SU-DHL-6 (cell line): ENCODE data around the gene SYNJ1.

Source experiments
- H2AFZ ChIP-seq: fragments of 200-600 bp; sonication (generic); 2 replicates; pipeline ENCODE4 v1.6.1; 2014; ENCODE audit warnings: low read depth, mild to moderate bottlenecking, moderate library complexity, mixed read lengths, antibody characterized with exemption, low read length; ENCODE audit not compliant: severe bottlenecking
- H3F3A ChIP-seq: fragments of 200-600 bp; shearing (Covaris generic); 2 replicates; pipeline ENCODE4 v1.6.0; 2016; ENCODE audit warnings: antibody characterized with exemption, mild to moderate bottlenecking; ENCODE audit not compliant: insufficient read depth
- H3K27ac ChIP-seq: fragments of 200-600 bp; sonication (generic); 2 replicates; pipeline ENCODE4 v1.5.1; 2016; ENCODE audit warnings: low read depth, mild to moderate bottlenecking, low read length, moderate library complexity, mixed read lengths
- H3K27me3 ChIP-seq: fragments of 200-600 bp; sonication (generic), shearing (Covaris generic); 2 replicates; pipeline ENCODE4 v1.6.0; 2014; ENCODE audit warnings: mild to moderate bottlenecking, low read length
- H3K36me3 ChIP-seq: fragments of 200-600 bp; sonication (generic); 2 replicates; pipeline ENCODE4 v1.6.1; 2014; ENCODE audit warnings: mild to moderate bottlenecking, low read length, mixed read lengths
- H3K4me2 ChIP-seq: fragments of 300-600, 200-600 bp; shearing (Covaris generic), sonication (generic); 2 replicates; pipeline ENCODE4 v1.6.0; 2014; ENCODE audit warnings: low read length, low read depth, mild to moderate bottlenecking; ENCODE audit not compliant: poor library complexity, severe bottlenecking
- H3K4me3 ChIP-seq: fragments of 200-600 bp; sonication (generic); 2 replicates; pipeline ENCODE4 v1.5.1; 2014; ENCODE audit warnings: antibody characterized with exemption, low read length, mild to moderate bottlenecking, mixed read lengths; ENCODE audit not compliant: insufficient read depth, poor library complexity, severe bottlenecking
- H3K79me2 ChIP-seq: fragments of 200-600 bp; sonication (generic); 2 replicates; pipeline ENCODE4 v1.6.1; 2014; ENCODE audit warnings: mild to moderate bottlenecking, low read length, moderate library complexity; ENCODE audit not compliant: insufficient read depth
- H3K9ac ChIP-seq: fragments of 200-600 bp; sonication (generic); 2 replicates; pipeline ENCODE4 v1.7.0; 2014; ENCODE audit warnings: mild to moderate bottlenecking, low read length
- H3K9me2 ChIP-seq: fragments of 200-600 bp; sonication (generic); replicated peaks from 2 replicates; pipeline ENCODE4 v1.6.1; 2014; ENCODE audit warnings: low read length; ENCODE audit not compliant: insufficient read depth
- H3K9me3 ChIP-seq: fragments of 200-600 bp; sonication (generic); 2 replicates; pipeline ENCODE4 v1.6.1; 2014; ENCODE audit warnings: low read length, mixed read lengths; ENCODE audit not compliant: insufficient read depth
- H4K20me1 ChIP-seq: fragments of 200-600 bp; sonication (generic); 2 replicates; pipeline ENCODE4 v1.6.1; 2014; ENCODE audit warnings: low read depth, mild to moderate bottlenecking, antibody characterized with exemption, low read length, moderate library complexity, mixed read lengths
- EZH2phosphoT487 ChIP-seq: fragments of 200-600 bp; sonication (generic), shearing (Covaris generic); conservative IDR thresholded peaks from 2 replicates; pipeline ENCODE4 v1.6.1; 2018; ENCODE audit warnings: mild to moderate bottlenecking, antibody characterized with exemption, low read length, moderate library complexity, mixed read lengths
- TF ChIP-seq, protein P1 (sequence below): fragments of 200-600 bp; sonication (generic); IDR thresholded peaks from one replicate; pipeline ENCODE4 v1.5.1; 2017; ENCODE audit warnings: antibody characterized with exemption, mild to moderate bottlenecking, low read length, moderate library complexity; ENCODE audit not compliant: insufficient read depth, poor library complexity, severe bottlenecking

Gene SYNJ1

DNA sequence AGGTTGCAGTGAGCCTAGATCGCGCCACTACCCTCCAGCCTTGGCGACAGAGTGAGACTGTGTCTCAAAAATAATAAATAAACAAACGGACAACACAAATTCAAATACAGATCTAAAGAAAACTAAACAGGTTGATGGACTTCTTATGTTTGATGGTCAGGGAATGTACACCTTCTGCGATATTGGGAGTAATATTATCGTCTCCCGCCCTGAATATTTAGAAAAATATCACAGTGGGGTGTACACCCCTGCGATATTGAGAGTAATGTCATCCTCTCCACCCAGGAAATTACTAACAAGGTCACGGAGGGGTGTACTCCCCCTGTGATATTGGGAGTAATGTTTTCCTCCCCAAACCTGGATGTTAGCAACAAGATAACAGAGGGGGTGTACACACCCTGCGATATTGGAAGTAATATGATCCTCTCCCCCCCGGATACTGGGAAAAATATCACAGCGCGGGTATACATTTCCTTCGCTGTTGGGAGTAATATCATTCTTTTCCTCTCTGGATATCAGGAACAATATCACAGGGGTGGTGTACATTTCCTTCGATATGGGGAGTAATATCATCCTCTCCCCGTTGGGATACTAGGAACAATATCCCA lies 114.3 kb downstream of the SYNJ1 start:
- Histone ChIP-seq H3K9ac (no peak overlapping the region; the same call in 1 of the 2 replicates), H3K27ac (no peak overlapping the region), H3K9me3 (no peaks in the 10 kb centered on the region), H3K36me3 (0 out of 2 replicates have a peak, but pooled peaks cover 3% of the 10 kb centered on the region), H2AFZ (no peak overlapping the region), H3F3A (no peaks in the 10 kb centered on the region; the same call in 1 of the 2 replicates), H3K79me2 (peaks cover 20% of the 10 kb centered on the region), H4K20me1 (peaks cover 8% of the 10 kb centered on the region), H3K4me3 (peak overlapping the region; percentile 72), H3K9me2 (no peaks in the 10 kb centered on the region), H3K27me3 (no peaks in the 10 kb centered on the region), H3K4me2 (peak overlapping the region; percentile 69)
- TF ChIP-seq, protein P1, sequence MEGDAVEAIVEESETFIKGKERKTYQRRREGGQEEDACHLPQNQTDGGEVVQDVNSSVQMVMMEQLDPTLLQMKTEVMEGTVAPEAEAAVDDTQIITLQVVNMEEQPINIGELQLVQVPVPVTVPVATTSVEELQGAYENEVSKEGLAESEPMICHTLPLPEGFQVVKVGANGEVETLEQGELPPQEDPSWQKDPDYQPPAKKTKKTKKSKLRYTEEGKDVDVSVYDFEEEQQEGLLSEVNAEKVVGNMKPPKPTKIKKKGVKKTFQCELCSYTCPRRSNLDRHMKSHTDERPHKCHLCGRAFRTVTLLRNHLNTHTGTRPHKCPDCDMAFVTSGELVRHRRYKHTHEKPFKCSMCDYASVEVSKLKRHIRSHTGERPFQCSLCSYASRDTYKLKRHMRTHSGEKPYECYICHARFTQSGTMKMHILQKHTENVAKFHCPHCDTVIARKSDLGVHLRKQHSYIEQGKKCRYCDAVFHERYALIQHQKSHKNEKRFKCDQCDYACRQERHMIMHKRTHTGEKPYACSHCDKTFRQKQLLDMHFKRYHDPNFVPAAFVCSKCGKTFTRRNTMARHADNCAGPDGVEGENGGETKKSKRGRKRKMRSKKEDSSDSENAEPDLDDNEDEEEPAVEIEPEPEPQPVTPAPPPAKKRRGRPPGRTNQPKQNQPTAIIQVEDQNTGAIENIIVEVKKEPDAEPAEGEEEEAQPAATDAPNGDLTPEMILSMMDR = no peak
- no peak for TF ChIP-seq EZH2phosphoT487

GRCh38 chr21:32612999-32613337 lies 114.8 kb downstream of the SYNJ1 start:
- Histone ChIP-seq H3K9me3 (no peaks in the 10 kb centered on the region), H3K4me3 (peak overlapping the region; percentile 72), H3K4me2 (peak overlapping the region; percentile 69), H3K27ac (no peak overlapping the region), H3F3A (no peaks in the 10 kb centered on the region; the same call in 1 of the 2 replicates), H3K27me3 (no peaks in the 10 kb centered on the region), H3K36me3 (0 out of 2 replicates have a peak, but pooled peaks cover 3% of the 10 kb centered on the region), H2AFZ (peak overlapping the region; percentile 95), H3K9ac (peak overlapping the region; percentile 70), H3K79me2 (peaks cover 20% of the 10 kb centered on the region), H4K20me1 (peaks cover 8% of the 10 kb centered on the region), H3K9me2 (no peaks in the 10 kb centered on the region)
- no peak for TF ChIP-seq EZH2phosphoT487
- TF ChIP-seq, protein P1 = no peak

- H4K20me1 ChIP-seq = peaks cover 8% of the 10 kb centered on the region
- H3K27me3 ChIP-seq = no peaks in the 10 kb centered on the region
- 0 out of 2 replicates have a peak, but pooled peaks cover 3% of the 10 kb centered on the region for H3K36me3 ChIP-seq
- peaks cover 20% of the 10 kb centered on the region for H3K79me2 ChIP-seq
- TF ChIP-seq, protein P1 = no peak
- TF ChIP-seq EZH2phosphoT487 = no peak
- peak within 1 kb of the TSS; percentile 70 for H3K9ac ChIP-seq
- H3K4me2 ChIP-seq = peak within 1 kb of the TSS; percentile 69
- H3K4me3 ChIP-seq = peak within 1 kb of the TSS; percentile 72
- peak within 1 kb of the TSS; percentile 95 for H2AFZ ChIP-seq
- H3K9me2 ChIP-seq = no peaks in the 10 kb centered on the region
- H3K27ac ChIP-seq = peak within 1 kb of the TSS; percentile 70
- no peaks in the 10 kb centered on the region for H3K9me3 ChIP-seq
- H3F3A ChIP-seq = no peaks in the 10 kb centered on the region; the same call in 1 of the 2 replicates
These were observed 115.5 kb downstream of the SYNJ1 start, which contains the start of gene CFAP298 for GRCh38 chr21:32612075-32612998. TSS of gene CFAP298 (minus strand) at chr21:32612377. CDS start at chr21:32612243, 134 bp downstream.
